Activated CD4-positive, alpha-beta T cell treated with anti-CD3 and anti-CD28 coated beads for 36 hours (primary cell): Measurements from ENCODE around the gene GLT8D2. TPM values are rescaled to one million over a fixed set of nuclear protein-coding genes. Genes with fewer than 3 reads are reported as not detected.
"Not testable (repeated sequence)": the region's sequence is repeated elsewhere in the genome, so short reads cannot be mapped to it uniquely, and the experiment has no call there.

Source experiments
- ATAC-seq: fragments of 200-7000 bp; cut with Tn5 transposase; one replicate; pipeline ENCODE4 v1.10.0; 2021; ENCODE audit warnings: mild to moderate bottlenecking, moderate library complexity
- CTCF ChIA-PET: fragments of 350-600 bp; sonication (Branson Sonifier 250); formaldehyde crosslinking; loops from one replicate; lab custom pipeline; 2021; ENCODE audit warnings: antibody characterized with exemption; lab: Charles Lee
- POLR2A ChIA-PET: fragments of 350-600 bp; sonication (Branson Sonifier 250); formaldehyde crosslinking; loops from one replicate; lab custom pipeline; 2021; ENCODE audit warnings: antibody characterized with exemption, inconsistent platforms; lab: Charles Lee
- DNase-seq: peaks from one replicate; pipeline ENCODE4 v3.0.0-alpha.2; 2020
- H3K27ac Mint-ChIP-seq: one replicate; pipeline ENCODE4 v1.8.0; 2021; ENCODE audit warnings: mixed read lengths
- H3K27me3 Mint-ChIP-seq: one replicate; pipeline ENCODE4 v1.8.0; 2021; ENCODE audit warnings: mixed read lengths
- H3K36me3 Mint-ChIP-seq: one replicate; pipeline ENCODE4 v1.8.0; 2021; ENCODE audit warnings: low read depth, mixed read lengths
- H3K4me1 Mint-ChIP-seq: one replicate; pipeline ENCODE4 v1.8.0; 2021; ENCODE audit warnings: mixed read lengths
- H3K4me3 Mint-ChIP-seq: one replicate; pipeline ENCODE4 v1.8.0; 2021; ENCODE audit warnings: mild to moderate bottlenecking, moderate library complexity, mixed read lengths
- H3K9me3 Mint-ChIP-seq: one replicate; pipeline ENCODE4 v1.8.0; 2021; ENCODE audit warnings: low read depth, mixed read lengths
- intact Hi-C, 2 experiments: fragments of 100-400 bp; cut with DNase I in 1 of 2; cut with micrococcal nuclease in 1 of 2; formaldehyde crosslinking; loops; one replicate each; pipeline versions ENCODE4 v1.14.2 to v1.15.1; 2022 to 2024; cut with DNase I, micrococcal nuclease
- total RNA-seq, 2 experiments: library from RNA; stranded (reverse); gene quantifications; one replicate each; pipeline ENCODE4 v1.2.3, GENCODE V29; 2021

The GLT8D2 gene
- total RNA-seq, 2 experiments from 2014 or later: 0.23 TPM; not detected in 1

DNA sequence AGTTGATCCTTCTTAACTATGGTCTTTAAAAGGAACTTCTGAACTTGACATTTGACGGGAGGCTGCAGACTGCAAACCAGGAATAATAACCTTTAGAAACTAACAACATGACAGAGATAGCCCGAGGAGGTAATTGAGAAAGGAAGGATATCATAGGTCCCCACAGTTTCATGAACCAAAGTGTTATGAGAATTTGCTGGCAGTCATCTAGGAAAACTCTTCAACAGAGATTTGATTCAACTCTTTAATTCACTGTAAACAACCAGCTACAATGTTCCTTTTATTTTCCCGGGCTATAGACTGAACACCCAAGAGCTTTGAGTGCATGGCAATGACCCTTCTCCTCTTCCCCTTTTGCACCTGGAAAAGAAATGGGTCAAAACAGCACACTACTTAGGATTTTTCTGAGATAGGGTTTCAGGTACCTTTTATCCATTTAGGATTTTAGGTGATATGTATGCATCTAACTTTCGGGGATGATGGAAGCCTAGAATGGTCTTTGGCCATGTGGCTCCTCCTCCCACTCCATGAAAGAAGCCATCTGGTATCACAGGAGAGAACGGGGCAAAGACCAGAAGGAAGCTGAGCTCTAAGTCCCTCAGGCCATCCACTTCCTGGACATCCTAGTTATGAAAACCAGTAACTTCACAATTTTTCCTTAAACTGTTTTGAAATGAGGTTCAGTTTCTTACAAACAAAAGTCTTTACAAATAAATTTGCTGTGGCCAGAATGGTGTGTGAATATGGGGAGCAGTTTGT is 23.0 kb downstream of the GLT8D2 start:
- H3K4me3 Mint-ChIP-seq: no peak overlapping the region
- peaks cover 7% of the 10 kb centered on the region for H3K27me3 Mint-ChIP-seq
- no peaks in the 10 kb centered on the region for H3K36me3 Mint-ChIP-seq
- POLR2A ChIA-PET: no interaction called here
- DNase-seq (no peak), ATAC-seq (no peak)
- no peaks in the 10 kb centered on the region for H3K4me1 Mint-ChIP-seq
- H3K9me3 Mint-ChIP-seq: no peaks in the 10 kb centered on the region
- H3K27ac Mint-ChIP-seq: no peak overlapping the region
- CTCF ChIA-PET: interaction anchor here (0.7 to 0.8 kb wide), 2 partner anchors 82 to 203 kb away, joined by 3 read pairs; no protein-coding TSS in a partner anchor
- intact Hi-C loops: no loop called here

GRCh38 chr12:104025771-104026170 is 24.2 kb downstream of the GLT8D2 start:
- ChIA-PET POLR2A (no interaction called here), CTCF (no interaction called here)
- Mint-ChIP-seq H3K4me1 (no peaks in the 10 kb centered on the region), H3K27me3 (peaks cover 16% of the 10 kb centered on the region), H3K36me3 (no peaks in the 10 kb centered on the region), H3K4me3 (no peak overlapping the region), H3K27ac (no peak overlapping the region), H3K9me3 (no peaks in the 10 kb centered on the region)
- no peak for DNase-seq
- ATAC-seq: no peak
- intact Hi-C loops: no loop called here

- intact Hi-C loops: no loop called here
- DNase-seq (no peak), ATAC-seq (no peak)
- CTCF ChIA-PET: no interaction called here
- Mint-ChIP-seq H3K27me3 (peaks cover 23% of the 10 kb centered on the region), H3K36me3 (no peaks in the 10 kb centered on the region), H3K27ac (no peak overlapping the region), H3K4me1 (no peaks in the 10 kb centered on the region), H3K9me3 (no peaks in the 10 kb centered on the region), H3K4me3 (no peak overlapping the region)
- POLR2A ChIA-PET: no interaction called here
Measured at GRCh38 chr12:104024348-104024747, 25.6 kb downstream of the GLT8D2 start.

- ChIA-PET CTCF (interaction anchor here (0.9 kb wide), 1 partner anchor 13 kb away, joined by 3 read pairs; no protein-coding TSS in a partner anchor), POLR2A (no interaction called here)
- ATAC-seq (no peak), DNase-seq (no peak)
- intact Hi-C loops: no loop called here
- H3K27ac Mint-ChIP-seq: no peak overlapping the region
- H3K9me3 Mint-ChIP-seq: no peaks in the 10 kb centered on the region
- H3K4me1 Mint-ChIP-seq: no peaks in the 10 kb centered on the region
- H3K27me3 Mint-ChIP-seq: peaks cover 25% of the 10 kb centered on the region
- no peak overlapping the region for H3K4me3 Mint-ChIP-seq
- H3K36me3 Mint-ChIP-seq: no peaks in the 10 kb centered on the region
Measured at GRCh38 chr12:104023710-104024109, 26.3 kb downstream of the GLT8D2 start.

DNA sequence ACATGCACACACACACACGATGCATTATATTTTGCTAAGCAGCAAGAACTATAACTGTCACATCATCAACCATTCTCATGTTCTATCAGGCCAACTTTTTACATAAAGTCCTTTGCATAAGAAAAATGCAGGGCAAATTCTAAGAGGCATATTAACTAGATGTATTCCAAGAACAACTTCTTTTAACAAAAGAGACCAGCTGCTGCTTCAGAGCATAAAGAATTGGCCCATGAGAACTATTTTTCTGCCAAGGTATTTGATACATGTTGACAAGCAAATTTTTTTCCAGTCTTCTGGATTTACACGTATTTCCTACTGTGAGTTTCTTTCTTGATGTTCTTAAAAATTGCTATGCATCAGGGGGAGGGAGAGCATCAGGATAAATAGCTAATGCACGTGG is 27.2 kb downstream of the GLT8D2 start:
- intact Hi-C loops: no loop called here
- DNase-seq: no peak
- CTCF ChIA-PET: interaction anchor here (0.9 kb wide), 1 partner anchor 12 kb away, joined by 3 read pairs; no protein-coding TSS in a partner anchor
- peaks cover 25% of the 10 kb centered on the region for H3K27me3 Mint-ChIP-seq
- H3K27ac Mint-ChIP-seq: no peak overlapping the region
- ATAC-seq: no peak
- no peaks in the 10 kb centered on the region for H3K36me3 Mint-ChIP-seq
- POLR2A ChIA-PET: no interaction called here
- no peaks in the 10 kb centered on the region for H3K4me1 Mint-ChIP-seq
- H3K9me3 Mint-ChIP-seq: no peaks in the 10 kb centered on the region
- H3K4me3 Mint-ChIP-seq: no peak overlapping the region

DNA sequence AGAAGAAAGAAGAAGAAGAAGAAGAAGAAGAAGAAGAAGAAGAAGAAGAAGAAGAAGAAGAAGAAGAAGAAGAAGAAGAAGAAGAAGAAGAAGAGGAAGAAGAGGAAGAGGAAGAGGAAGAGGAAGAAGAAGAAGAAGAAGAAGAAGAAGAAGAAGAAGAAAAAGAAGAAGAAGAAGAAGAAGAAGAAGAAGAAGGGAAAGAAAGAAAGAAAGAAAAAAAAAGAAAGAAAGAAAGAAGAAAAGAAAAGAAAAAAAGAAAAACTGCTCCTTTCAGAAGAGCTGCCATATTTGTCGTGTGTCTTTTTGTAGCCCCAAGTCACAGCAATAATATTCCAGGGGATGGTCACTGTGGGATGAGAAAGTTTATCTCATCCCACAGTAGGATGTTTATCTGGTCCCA is 28.1 kb downstream of the GLT8D2 start:
- H3K27ac Mint-ChIP-seq, ATAC-seq, POLR2A ChIA-PET, H3K4me1 Mint-ChIP-seq, H3K9me3 Mint-ChIP-seq, DNase-seq, H3K36me3 Mint-ChIP-seq, H3K4me3 Mint-ChIP-seq, intact Hi-C loops: not testable (repeated sequence)
- H3K27me3 Mint-ChIP-seq: peaks cover 25% of the 10 kb centered on the region
- CTCF ChIA-PET: interaction anchor here (0.8 kb wide), 1 partner anchor 132 kb away, joined by 3 read pairs; no protein-coding TSS in a partner anchor

DNA sequence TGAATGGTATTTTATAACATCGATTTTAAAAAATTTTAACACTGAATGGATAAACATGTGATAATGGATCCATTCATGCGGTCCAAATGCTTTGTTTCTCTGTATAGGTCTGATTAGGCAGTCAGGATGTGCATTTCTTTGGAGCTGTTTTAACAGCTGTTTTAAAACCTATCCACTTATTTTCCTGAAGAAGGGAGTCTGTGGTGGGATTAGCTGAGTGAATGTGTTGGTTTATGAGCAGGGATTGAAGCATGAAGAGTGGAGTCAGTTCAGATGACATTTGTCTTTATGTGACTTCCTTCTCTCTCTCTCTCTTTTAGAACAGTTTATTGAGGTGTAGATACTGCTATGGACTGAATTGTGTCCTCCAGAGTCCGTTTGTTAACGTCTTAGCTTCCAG is 37.7 kb downstream of the GLT8D2 start:
- DNase-seq: no peak
- no peaks in the 10 kb centered on the region for H3K36me3 Mint-ChIP-seq
- ATAC-seq: no peak
- intact Hi-C loops: no loop called here
- H3K27me3 Mint-ChIP-seq: peaks cover 5% of the 10 kb centered on the region
- CTCF ChIA-PET: no interaction called here
- H3K4me3 Mint-ChIP-seq: no peak overlapping the region
- H3K9me3 Mint-ChIP-seq: no peaks in the 10 kb centered on the region
- POLR2A ChIA-PET: no interaction called here
- no peaks in the 10 kb centered on the region for H3K4me1 Mint-ChIP-seq
- H3K27ac Mint-ChIP-seq: no peak overlapping the region

DNA sequence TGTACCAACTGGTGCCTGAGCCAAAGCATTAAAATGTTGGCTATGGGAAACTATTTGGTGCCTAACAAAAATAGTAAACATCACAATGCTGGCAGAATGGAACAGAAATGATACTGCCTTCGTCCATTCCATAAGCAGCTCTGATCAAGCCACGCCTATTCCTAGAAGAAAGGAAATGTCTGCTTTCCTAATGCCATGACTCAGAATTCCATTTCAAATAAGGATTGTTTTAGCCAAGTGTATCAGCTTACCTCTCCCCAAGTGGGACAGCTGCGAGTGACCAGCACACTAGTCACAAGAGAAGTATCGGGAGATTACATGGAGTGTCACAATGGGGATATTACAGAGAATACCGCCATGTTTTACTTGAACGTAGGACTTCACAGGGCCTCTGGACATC is 38.7 kb downstream of the GLT8D2 start:
- POLR2A ChIA-PET: no interaction called here
- no peaks in the 10 kb centered on the region for H3K9me3 Mint-ChIP-seq
- H3K4me3 Mint-ChIP-seq: no peak overlapping the region
- H3K36me3 Mint-ChIP-seq: no peaks in the 10 kb centered on the region
- H3K27ac Mint-ChIP-seq: no peak overlapping the region
- intact Hi-C loops: no loop called here
- CTCF ChIA-PET: interaction anchor here (1.1 kb wide), 1 partner anchor 12 kb away, joined by 3 read pairs; no protein-coding TSS in a partner anchor
- no peaks in the 10 kb centered on the region for H3K4me1 Mint-ChIP-seq
- ATAC-seq (no peak), DNase-seq (no peak)
- H3K27me3 Mint-ChIP-seq: peaks cover 3% of the 10 kb centered on the region

GRCh38 chr12:104010606-104011169 is 39.3 kb downstream of the GLT8D2 start:
- ATAC-seq (no peak), DNase-seq (no peak)
- Mint-ChIP-seq H3K27ac (no peak overlapping the region), H3K4me3 (no peak overlapping the region), H3K27me3 (peaks cover 3% of the 10 kb centered on the region), H3K36me3 (no peaks in the 10 kb centered on the region), H3K4me1 (no peaks in the 10 kb centered on the region), H3K9me3 (no peaks in the 10 kb centered on the region)
- ChIA-PET CTCF (interaction anchor here (0.7 to 1.1 kb wide), 2 partner anchors 13 to 1459 kb away, joined by 3 read pairs; no protein-coding TSS in a partner anchor), POLR2A (no interaction called here)
- intact Hi-C loops: no loop called here

- peaks cover 3% of the 10 kb centered on the region for H3K27me3 Mint-ChIP-seq
- no peak for ATAC-seq
- no peak overlapping the region for H3K4me3 Mint-ChIP-seq
- H3K36me3 Mint-ChIP-seq: no peaks in the 10 kb centered on the region
- intact Hi-C loops: no loop called here
- POLR2A ChIA-PET: no interaction called here
- H3K9me3 Mint-ChIP-seq: no peaks in the 10 kb centered on the region
- H3K4me1 Mint-ChIP-seq: no peaks in the 10 kb centered on the region
- no peak for DNase-seq
- CTCF ChIA-PET: interaction anchor here (1.1 kb wide), 1 partner anchor 13 kb away, joined by 3 read pairs; no protein-coding TSS in a partner anchor
- H3K27ac Mint-ChIP-seq: no peak overlapping the region
Measured at GRCh38 chr12:104010121-104010520, 39.9 kb downstream of the GLT8D2 start.

DNA sequence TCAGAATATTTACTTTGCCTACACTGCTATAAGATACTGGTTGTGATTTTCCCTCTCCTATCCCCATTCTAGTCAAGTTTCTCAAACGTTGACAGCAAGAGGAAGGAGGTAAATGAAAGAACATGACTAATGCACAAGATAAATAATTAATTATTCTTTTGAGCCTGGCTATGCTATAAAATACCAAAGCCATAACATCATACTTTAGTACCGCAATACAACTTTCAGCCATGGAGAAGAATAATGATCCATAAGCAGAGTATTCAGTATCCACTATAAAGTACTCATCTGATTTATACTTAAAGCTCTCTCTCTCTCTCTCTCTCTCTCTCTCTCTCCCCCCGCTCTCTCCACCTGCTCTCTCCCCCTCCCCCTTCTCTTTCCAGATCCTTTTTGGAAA is 43.1 kb downstream of the GLT8D2 start:
- H3K27ac Mint-ChIP-seq: no peak overlapping the region
- no peaks in the 10 kb centered on the region for H3K36me3 Mint-ChIP-seq
- intact Hi-C loops: no loop called here
- H3K4me1 Mint-ChIP-seq: no peaks in the 10 kb centered on the region
- H3K27me3 Mint-ChIP-seq: peaks cover 16% of the 10 kb centered on the region
- CTCF ChIA-PET: no interaction called here
- no peak overlapping the region for H3K4me3 Mint-ChIP-seq
- no peak for ATAC-seq
- no peak for DNase-seq
- POLR2A ChIA-PET: no interaction called here
- H3K9me3 Mint-ChIP-seq: no peaks in the 10 kb centered on the region

- Mint-ChIP-seq H3K27me3 (peaks cover 20% of the 10 kb centered on the region), H3K4me1 (no peaks in the 10 kb centered on the region), H3K27ac (no peak overlapping the region), H3K4me3 (no peak overlapping the region), H3K9me3 (no peaks in the 10 kb centered on the region), H3K36me3 (no peaks in the 10 kb centered on the region)
- POLR2A ChIA-PET: no interaction called here
- no peak for ATAC-seq
- intact Hi-C loops: no loop called here
- CTCF ChIA-PET: interaction anchor here (0.6 kb wide), 1 partner anchor 94 kb away, joined by 3 read pairs; no protein-coding TSS in a partner anchor
- no peak for DNase-seq
Measured at GRCh38 chr12:104003596-104003995, 46.4 kb downstream of the GLT8D2 start.
